ENCODE results near the gene DYNLL2. TPM values are rescaled to one million over a fixed set of nuclear protein-coding genes. Genes with fewer than 3 reads are reported as not detected.
"Not testable (repeated sequence)": the region's sequence is repeated elsewhere in the genome, so short reads cannot be mapped to it uniquely, and the experiment has no call there.

DYNLL2 gene
- total and polyA plus RNA-seq, 11 donors = 41.4 to 102 (median 74.0) TPM

DNA sequence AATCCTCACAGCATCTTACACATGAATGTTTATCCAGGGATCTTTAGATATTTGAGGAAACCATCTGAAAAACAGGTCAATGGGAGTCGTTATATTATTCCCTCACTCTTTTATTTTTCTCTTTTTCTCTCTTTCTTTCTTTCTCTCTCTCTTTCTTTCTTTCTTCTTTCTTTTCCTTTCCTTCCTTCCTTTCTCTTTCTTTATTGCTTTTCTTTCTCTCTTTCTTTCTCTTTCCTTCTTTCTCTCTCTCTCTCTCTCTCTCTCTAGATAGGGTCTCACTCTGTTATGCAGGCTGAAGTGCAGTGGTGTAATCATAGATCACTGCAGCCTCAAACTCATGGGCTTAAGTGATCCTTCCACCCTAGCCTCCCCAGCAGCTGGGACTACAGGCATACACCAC is 44.6 kb downstream of the DYNLL2 start:
- H3K27me3 ChIP-seq = peaks cover 0 to 17% (median 0%) of the 10 kb centered on the region in 9 donors
- H3K4me1 ChIP-seq = no peaks in the 10 kb centered on the region
- TF ChIP-seq, protein P1, sequence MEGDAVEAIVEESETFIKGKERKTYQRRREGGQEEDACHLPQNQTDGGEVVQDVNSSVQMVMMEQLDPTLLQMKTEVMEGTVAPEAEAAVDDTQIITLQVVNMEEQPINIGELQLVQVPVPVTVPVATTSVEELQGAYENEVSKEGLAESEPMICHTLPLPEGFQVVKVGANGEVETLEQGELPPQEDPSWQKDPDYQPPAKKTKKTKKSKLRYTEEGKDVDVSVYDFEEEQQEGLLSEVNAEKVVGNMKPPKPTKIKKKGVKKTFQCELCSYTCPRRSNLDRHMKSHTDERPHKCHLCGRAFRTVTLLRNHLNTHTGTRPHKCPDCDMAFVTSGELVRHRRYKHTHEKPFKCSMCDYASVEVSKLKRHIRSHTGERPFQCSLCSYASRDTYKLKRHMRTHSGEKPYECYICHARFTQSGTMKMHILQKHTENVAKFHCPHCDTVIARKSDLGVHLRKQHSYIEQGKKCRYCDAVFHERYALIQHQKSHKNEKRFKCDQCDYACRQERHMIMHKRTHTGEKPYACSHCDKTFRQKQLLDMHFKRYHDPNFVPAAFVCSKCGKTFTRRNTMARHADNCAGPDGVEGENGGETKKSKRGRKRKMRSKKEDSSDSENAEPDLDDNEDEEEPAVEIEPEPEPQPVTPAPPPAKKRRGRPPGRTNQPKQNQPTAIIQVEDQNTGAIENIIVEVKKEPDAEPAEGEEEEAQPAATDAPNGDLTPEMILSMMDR (IDR thresholded peaks at IDR 0.05) = no peak
- TF ChIP-seq POLR2A (IDR thresholded peaks at IDR 0.05) = no peak
- WGBS, 4 donors = 43 to 55% (median 46%) methylated on average over 1 of the region's 1 CpG
- H3K36me3 ChIP-seq = no peaks in the 10 kb centered on the region
- ATAC-seq = no peak
- intact Hi-C loops (cut with DNase I) = no loop called here
- H3K27ac ChIP-seq = no peak overlapping the region
- DNase-seq = no peak
- H3K4me3 ChIP-seq = no peak overlapping the region
- no peaks in the 10 kb centered on the region for H3K9me3 ChIP-seq

DNA sequence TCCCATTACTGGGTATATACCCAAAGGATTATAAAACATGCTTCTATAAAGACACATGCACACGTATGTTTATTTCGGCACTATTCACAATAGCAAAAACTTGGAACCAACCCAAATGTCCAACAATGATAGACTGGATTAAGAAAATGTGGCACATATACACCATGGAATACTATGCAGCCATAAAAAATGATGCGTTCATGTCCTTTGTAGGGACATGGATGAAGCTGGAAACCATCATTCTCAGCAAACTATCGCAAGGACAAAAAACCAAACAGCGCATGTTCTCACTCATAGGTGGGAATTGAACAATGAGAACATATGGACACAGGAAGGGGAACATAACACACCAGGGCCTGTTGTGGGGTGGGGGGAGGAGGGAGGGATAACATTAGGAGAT is 49.5 kb downstream of the DYNLL2 start:
- H3K4me3 ChIP-seq; H3K4me1 ChIP-seq; ATAC-seq; DNase-seq; H3K27ac ChIP-seq; H3K9me3 ChIP-seq; intact Hi-C loops (cut with DNase I); H3K36me3 ChIP-seq: not testable (repeated sequence)
- H3K27me3 ChIP-seq = peaks cover 0 to 32% (median 12%) of the 10 kb centered on the region in 9 donors
- 92 to 97% (median 94%) methylated on average over 5 of the region's 5 CpGs for WGBS, 4 donors

DNA sequence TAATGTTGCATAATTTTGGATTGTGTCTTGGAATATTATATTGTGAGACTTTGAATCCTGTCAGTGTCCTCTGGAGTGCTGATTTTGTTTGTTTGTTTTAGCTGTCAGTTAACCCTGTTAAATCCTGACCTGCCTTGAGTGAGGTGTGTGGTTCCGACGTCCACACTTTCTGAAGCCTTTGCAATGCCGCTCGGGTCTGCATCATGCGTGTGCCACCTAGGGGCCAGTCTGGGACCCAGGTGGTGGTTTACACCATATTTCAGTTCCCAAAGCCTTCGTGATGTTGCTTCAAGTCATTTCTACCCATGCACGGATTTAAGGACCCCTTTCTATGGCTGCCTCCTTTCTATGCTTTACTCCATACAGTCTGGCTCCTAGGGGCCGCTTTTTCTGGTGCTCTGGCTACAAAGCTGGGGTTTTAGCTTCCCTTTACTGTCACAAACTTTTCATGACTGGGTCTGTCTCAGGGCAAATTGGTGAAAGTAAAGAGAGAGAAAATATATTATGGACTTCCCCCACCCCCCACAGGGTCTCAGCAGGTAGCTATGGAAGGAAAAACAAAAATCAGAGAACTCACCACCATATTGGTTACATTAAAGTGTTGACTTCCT is 53.6 kb downstream of the DYNLL2 start:
- Histone ChIP-seq H3K9me3 (peaks cover 0 to 7% (median 0%) of the 10 kb centered on the region in 12 donors), H3K36me3 (no peaks in the 10 kb centered on the region), H3K27me3 (peaks cover 0 to 36% (median 6%) of the 10 kb centered on the region in 9 donors), H3K27ac (no peak overlapping the region), H3K4me1 (no peaks in the 10 kb centered on the region), H3K4me3 (no peak overlapping the region)
- 24 to 28% (median 26%) methylated on average over 8 of the region's 8 CpGs for WGBS, 4 donors
- ATAC-seq (peak in 1 of 4 donors; percentile 42), DNase-seq (no peak)
- intact Hi-C loops (cut with DNase I) = no loop called here
- TF ChIP-seq, protein P1 (IDR thresholded peaks at IDR 0.05) = peak in 5 of 12 donors; percentile 14 to 23 (median 17)
- TF ChIP-seq POLR2A (IDR thresholded peaks at IDR 0.05) = no peak

DNA sequence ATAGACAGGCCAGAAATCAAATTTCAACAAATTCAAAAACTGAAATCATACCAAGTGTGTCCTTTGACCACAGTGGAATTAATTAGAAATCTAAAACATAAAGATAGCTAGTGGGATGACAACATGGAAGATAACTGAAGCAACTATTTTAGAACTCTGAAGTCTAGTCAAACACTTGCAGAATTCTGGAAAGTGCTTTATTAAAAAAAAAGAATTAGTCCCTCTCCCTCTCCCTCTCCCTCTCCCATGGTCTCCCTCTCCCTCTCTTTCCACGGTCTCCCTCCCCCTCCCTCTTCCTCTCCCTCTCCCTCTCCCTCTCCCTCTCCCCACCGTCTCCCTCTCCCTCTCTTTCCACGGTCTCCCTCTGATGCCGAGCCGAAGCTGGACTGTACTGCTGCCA is 58.3 kb downstream of the DYNLL2 start:
- no peak for DNase-seq
- intact Hi-C loops (cut with DNase I) = no loop called here
- peaks cover 0 to 20% (median 6%) of the 10 kb centered on the region in 9 donors for H3K27me3 ChIP-seq
- no peaks in the 10 kb centered on the region for H3K36me3 ChIP-seq
- no peak for ATAC-seq
- H3K4me1 ChIP-seq = no peaks in the 10 kb centered on the region
- H3K27ac ChIP-seq = no peak overlapping the region
- TF ChIP-seq, protein P1 (IDR thresholded peaks at IDR 0.05) = no peak
- no peak for TF ChIP-seq POLR2A (IDR thresholded peaks at IDR 0.05)
- peaks cover 0 to 31% (median 21%) of the 10 kb centered on the region in 12 donors for H3K9me3 ChIP-seq
- WGBS, 4 donors = 70 to 86% (median 77%) methylated on average over 5 of the region's 5 CpGs
- no peak overlapping the region for H3K4me3 ChIP-seq

DNA sequence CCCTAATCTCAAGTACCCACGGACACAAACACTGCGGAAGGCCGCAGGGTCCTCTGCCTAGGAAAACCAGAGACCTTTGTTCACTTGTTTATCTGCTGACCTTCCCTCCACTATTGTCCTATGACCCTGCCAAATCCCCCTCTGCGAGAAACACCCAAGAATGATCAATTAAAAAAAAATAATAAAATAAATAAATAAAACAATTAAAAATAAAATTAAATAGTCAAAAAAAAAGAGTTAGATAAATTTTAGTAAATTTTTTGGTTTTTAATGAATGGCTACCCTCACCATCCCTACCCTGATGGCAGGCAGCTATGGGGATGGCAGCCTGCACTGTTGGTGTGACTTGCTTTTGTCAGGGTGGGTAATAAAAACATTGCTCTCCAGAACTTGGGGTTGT is 60.1 kb downstream of the DYNLL2 start:
- ATAC-seq; H3K36me3 ChIP-seq; intact Hi-C loops (cut with DNase I); H3K4me3 ChIP-seq; H3K27ac ChIP-seq; DNase-seq; H3K4me1 ChIP-seq: not testable (repeated sequence)
- Histone ChIP-seq H3K27me3 (peaks cover 0 to 14% (median 0%) of the 10 kb centered on the region in 9 donors), H3K9me3 (peaks cover 0 to 40% (median 23%) of the 10 kb centered on the region in 12 donors)
- 68 to 78% (median 75%) methylated on average over 4 of the region's 4 CpGs for WGBS, 4 donors

Measured in heart left ventricle (tissue), 16 donors.